Ammon's horn (tissue), 1 donor: ENCODE results near the gene FKBP1B.
"Not testable (repeated sequence)": the region's sequence is repeated elsewhere in the genome, so short reads cannot be mapped to it uniquely, and the experiment has no call there.

Experiments
- DNase-seq: peaks from one replicate; pipeline ENCODE4 v3.0.0-alpha.2; 2016; ENCODE audit warnings: low spot score

The FKBP1B gene

DNA sequence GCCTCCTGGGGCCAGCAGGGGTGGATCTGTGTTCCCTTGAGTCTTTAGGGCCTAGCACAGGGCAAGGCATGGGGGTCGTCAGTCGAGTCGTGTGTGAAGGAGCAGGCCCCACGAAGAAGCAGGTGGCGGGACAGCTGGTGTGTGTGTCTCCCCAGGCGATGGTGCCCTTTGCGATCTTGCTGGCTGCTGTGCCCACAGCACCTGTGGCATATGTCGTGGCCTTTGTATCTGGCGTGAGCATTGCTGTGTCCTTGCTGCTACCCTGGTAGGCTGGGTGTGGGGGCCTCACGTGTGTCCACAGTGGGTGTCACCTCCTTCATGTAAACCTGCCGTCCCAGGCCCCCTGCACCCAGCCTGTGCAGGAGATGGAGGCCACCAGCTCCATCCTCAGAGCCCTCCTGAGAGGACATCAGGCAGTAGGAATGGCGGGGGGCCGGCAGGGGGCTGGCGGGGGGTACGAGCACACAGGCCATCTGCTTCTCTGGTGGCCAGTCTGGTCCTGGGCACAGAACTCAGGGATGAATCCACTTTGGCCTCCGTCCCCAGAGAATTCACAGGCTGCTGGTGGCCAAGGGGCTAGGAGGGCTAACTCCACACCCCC is 26.5 kb upstream of the FKBP1B start:
- DNase-seq = no peak

DNA sequence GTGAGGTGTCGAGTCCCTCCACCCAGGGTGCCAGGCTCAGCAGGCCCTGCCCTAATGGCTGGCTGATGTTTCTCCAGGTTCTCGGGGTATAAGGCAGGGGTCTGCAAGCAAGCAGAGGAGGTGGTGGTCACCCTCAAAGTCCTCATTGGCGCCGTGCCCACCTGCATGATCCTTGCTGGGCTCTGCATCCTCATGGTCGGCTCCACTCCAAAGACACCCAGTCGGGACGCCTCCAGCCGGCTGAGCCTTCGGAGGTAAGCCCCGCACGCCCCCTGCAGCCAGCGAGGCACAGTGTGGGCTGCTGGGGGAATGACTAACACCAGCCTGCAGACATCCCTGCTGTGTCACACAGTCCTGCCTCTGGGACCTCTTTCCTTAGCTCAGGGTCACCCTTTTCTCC is 25.5 kb upstream of the FKBP1B start:
- DNase-seq = no peak

DNA sequence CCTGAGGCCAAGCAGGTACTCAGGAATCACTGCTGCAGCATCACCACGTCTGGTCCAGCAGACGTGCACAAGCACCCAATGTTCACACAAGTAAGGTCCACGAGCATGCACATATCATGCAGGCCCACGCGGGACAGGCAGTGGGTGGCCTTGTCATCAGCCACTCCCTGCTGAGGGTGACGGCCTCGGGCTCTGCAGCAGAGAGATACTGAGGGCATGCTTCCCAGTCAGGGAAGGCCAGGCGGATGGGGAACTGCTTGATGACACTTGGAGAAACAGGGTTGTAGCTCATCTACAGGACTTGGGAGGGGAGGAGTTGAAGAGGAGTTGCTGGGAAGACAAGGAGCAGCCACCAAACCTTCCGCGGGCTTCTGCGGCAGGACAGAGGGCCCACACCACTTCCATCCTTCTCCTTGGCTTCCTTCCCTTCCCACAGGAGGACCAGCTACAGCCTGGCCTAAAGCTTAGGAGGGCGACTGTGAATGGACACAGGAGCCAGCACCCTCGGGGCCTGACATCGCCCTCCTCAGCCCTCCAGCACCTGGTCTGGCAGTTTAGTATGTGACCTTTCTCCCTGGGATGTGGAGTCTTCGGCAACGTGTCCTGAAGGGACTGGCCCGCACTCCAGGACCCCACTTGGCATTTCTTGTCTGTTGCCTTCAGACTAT is 24.4 kb upstream of the FKBP1B start:
- DNase-seq = no peak

DNA sequence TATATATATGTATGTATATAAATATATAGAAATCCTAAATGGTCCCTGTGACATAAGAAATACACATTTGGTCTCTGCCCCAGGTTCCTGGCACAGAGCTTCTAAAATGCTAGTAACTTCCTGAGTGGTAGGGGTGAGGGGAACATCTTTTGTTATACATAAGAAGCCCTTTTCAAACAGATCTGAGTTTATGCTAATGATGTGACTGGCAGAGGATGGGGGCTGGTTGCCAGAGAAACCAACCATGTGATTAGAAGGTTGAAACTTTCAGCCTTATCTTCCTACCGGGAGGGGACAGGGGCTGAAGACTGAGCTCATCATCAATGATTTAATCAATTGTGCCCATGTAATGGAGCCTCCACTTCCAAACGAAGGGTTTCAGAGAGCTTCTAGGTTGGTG is 23.3 kb upstream of the FKBP1B start:
- no peak for DNase-seq

DNA sequence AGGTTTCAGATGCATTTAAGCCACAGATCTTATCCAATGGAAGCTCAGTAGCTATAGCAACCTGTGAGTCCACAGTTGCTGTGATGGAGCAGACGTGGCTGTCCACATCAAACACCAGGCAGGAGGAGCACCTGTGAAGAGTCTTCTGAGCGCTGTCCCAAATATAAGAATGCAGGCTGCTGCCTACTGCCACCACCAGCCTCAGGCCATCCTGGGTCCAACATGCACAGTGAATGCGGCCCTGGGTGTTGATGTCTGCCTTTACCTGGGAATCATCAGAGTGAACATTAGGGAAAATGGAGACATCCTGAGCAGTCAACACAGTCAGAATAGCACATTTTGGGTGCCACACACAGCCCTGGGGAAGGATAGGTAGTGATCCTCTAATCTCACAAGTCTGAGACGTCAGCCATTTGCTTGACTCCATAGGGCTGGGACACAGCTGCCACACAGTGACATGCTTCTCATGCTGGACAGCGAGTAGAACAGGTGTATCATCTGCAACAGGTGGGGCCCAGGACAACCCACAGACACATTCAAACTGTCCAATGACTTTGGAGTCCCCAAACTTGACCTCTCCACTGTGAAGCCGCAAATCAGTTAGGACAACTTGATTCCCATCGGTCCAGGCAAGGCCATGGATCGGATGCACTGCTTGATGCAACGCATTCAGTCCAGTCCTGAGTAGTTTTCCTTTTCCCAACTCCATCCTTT is 10.6 kb upstream of the FKBP1B start:
- no peak for DNase-seq

DNA sequence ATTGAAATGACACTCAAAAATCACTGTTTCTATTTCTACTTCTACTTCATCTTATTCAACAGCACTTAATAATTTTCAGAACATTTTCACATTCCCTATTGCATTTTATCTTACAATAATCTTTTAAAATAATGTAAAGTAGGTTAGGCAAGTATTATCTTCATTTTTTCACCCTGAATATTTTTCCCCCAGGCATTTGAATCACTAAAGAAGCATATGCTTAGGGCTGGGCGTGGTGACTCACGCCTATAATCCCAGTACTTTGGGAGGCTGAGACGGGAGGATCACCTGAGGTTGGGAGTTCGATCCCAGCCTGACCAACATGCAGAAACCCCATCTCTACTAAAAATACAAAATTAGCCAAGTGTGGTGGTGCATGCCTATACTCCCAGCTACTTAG is 9.0 kb upstream of the FKBP1B start:
- no peak for DNase-seq

DNA sequence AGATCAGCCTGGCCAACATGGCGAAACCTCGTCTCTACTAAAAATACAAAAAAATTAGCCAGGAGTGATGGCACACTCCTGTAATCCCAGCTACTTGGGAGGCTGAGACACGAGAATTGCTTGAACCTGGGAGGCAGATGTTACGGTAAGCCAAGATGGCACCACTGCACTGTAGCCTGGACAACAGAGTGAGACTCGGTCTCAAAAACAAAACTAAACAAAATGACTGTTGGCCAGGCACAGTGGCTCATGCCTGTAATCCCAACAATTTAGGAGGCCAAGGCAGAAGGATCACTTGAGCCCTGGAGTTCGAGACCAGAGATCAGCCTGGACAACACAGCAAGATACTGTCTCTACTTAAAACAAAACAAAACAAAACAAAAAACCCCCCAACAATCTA is 6.4 kb upstream of the FKBP1B start:
- DNase-seq = not testable (repeated sequence)

DNA sequence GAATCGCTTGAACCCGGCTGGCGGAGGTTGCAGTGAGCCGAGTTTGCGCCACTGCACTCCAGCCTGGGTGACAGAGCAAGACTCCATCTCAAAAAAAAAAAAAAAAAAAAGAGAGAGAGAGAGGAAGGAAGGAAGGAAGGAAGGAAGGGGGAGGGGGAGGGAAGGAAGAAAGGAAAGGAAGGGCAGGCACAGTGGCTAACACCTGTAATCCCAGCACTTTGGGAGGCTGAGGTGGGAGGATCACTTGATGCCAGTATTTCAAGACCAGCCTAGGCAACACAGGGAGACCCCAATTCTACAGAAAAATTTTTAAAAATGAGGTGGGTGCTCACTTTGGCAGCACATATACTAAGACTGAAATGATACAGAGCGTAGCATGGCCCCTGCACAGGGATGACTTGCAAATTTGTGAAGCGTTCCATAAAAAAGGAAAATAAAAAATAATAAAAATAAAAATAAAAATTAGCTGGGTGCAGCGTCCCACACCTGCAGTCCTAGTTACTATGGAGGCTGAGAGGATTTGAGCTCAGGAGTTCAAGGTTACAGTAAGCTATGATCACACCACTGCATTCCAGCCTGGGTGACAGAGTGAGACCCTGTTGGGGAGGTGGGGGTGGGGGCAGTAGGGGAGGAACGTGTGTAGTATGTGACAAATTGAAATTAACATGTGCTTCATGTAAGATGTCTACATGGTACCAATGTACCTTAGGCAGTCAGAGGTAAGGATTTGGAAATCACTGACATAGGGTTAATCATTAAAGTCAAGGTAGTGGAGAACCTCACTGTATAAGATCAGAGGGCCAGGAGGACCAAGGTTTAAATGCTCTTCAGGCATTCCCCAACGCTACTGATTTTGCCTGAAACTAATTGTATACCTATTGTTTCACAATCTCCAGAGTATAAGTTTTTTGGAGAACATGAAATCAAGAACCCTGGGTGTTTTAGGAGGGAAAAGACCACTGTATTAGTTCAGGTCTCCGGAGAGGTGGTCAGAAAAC is 3.7 kb upstream of the FKBP1B start:
- no peak for DNase-seq

DNA sequence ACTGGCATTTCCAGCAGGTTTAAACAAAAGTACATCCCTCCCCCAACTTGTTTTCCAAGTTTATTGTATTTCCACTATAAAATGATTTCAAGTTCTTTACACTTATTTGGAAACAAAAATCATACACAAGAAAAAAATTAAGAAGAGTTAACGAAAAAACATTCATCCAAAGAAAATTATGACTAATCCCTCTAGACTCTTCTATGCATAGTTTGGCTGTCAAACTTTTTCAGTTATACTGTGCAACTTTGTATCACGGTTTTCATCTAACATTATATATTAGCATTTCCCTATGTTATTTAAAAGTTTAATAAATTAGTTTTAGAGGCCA is 3.0 kb upstream of the FKBP1B start:
- DNase-seq = no peak

DNA sequence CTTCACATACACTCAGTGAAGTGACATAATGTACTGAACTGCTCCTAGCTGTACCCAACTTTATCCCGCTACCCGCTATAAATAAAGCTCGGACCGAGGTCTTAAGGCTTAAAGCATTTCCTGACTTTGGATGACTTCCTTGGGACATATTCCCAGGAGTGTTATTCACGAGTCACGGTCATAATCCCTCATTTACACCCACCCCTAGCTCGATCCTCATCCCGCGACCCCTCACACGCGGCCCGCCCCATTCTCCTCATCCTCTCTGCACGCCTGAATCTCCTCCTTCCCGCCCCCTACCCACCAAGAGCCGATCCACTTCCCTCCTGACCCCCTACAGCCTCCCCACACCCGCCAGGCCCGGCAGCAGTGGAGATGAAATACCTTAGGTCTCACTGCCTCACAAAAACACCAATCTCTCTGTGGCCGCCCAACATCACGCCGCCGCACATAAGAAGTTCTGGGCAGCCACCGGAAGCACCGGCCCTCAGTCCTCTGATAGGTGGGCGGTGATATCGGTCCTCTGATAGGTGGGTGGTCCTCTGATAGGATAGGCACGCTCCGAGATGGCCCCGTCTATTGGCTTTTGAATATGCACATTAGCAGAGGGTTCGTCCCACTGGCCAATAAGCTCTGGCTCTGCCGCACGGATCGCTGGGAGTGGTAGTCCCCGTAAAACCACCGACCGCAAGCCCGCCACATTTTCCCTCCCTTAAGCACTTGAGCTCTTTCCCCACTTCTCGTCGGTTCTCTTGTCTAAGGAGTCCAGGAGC is 2.4 kb upstream of the FKBP1B start, which contains the start of gene WDCP:
Gene WDCP, minus strand, starts transcription at position 462 of the 773 bp plus-strand sequence. CDS start 7,897 bp downstream, outside the sequence.
- DNase-seq = peak; percentile 100

DNA sequence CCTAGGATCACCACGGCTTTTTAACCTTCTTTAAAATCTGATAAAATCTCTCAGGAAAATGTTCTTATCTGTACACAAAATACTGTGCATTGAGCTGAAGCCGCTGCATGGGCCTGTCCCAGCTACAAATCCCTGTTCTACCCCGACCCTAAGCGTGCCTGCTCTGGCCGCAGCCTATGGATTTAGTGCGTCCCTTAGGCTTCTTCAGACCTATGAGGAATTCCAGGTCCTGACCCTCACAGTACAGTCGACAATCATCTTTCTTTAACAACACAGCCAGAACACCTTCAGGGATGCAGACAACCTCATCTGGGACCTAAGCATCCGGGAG is 1.9 kb upstream of the FKBP1B start:
- DNase-seq = no peak

DNA sequence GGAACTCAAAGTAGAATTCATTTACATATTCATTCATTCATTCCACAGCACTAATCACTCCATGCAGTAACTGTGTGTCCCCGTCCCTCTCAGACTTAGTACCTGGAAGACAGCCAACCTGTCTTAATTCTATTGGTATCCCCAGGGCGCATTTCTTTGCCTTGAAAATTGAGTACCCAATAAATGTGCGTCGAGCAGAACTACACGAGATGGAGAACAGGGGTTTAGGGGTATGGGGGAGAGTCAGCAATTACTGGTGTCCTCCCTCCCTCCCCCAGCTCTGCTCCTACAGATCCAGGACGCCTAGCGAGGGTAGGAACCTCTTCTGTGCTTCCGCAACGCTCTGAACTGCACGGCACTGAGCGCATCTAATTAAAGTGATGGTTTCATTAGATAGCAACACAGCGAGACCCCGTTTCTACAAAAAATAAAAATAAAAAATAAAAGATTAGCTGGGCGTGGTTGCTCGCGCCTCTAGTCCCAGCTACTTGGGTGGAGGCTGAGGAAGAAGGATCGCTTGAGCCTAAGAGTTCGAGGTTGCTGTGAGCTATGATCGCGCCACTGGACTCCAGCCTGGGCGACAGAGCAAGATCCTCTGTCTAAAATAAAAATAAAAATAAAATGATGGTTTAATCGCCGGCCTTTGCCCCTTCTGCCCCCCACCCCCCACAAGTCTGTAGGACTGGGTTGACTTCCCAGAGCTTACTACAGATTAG is 614 bp upstream of the FKBP1B start:
- DNase-seq = no peak

DNA sequence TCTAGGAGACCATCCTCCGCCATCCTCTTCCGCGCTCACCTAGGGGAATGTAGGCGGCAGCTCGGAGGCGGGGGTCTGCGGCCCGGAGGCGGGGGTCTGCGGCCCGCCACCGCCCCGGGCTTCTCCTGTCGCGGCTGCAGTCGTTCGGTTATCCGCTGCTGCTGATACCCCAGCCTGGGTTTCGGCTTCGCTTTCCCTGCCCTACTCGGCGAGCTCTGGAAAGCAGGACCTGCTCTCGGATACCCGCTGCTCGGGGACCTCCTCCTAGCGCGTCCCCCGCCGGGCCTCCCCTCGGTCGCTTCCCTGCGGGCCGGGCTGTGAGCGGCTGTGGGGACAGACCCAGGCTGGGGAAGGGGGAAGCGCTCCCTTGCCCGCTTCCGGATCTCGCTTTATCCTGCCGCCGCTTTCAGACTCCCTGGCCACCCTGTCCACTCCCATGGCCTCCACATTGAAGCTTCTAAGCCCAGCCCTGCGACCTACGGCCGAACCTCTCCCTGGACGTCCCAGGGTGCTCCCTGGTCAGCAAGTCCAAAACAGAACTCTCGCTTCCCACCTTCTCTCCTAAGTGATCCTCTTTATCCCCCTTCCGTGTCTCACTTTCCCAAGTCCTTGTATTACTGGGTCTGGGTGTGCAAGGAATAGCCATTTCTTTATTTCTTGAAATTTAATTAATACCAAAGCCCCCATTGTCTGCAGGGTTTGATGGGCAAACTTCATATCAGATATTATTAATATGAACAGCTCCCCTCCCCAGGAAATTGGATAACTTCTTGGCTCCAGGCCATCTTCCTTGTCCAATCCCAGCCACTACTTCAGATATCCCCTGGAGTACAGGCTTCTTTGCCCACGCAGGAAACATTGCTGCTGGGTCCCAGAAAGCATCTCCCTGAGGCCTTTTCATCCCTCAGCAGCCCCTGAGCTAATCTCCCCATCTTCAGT is 769 bp downstream of the FKBP1B start:
- peak; percentile 25 for DNase-seq

DNA sequence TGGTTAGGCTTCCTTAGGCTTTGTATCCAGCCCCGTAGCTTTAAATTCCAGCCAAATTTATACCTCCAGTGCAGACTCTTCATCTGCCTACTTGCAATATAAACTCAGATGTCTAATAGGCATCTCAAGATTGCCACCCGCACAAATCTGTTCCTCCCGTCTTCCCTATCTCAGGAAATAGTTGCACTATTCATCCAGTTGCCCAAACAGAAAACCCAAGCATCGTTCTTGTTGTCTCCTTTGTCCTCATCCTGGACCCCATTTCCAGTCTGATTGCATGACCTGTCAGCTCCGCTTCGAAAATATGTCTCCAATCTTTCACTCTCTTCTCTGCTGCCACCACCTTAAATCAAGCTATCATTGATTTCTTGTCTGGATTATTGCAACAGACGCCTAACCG is 2.3 kb downstream of the FKBP1B start:
- no peak for DNase-seq

DNA sequence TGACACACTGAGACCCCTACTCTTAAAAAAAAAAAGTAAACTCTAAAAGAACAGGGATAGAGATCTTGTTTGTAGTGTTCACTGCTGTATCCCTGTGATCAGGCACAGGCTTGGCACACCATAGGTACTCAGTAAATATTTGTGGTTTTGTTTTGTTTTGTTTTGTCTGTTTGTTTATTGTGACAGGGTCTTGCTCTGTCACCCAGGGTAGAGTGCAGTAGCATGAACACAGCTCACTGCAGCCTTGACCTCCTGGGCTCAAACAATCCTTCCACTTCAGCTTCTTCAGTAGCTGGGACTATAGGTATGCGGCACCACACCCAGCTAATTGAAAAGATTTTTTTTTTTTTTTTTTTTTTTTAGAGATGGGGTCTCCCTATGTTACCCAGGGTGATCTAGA is 3.4 kb downstream of the FKBP1B start:
- DNase-seq = no peak

DNA sequence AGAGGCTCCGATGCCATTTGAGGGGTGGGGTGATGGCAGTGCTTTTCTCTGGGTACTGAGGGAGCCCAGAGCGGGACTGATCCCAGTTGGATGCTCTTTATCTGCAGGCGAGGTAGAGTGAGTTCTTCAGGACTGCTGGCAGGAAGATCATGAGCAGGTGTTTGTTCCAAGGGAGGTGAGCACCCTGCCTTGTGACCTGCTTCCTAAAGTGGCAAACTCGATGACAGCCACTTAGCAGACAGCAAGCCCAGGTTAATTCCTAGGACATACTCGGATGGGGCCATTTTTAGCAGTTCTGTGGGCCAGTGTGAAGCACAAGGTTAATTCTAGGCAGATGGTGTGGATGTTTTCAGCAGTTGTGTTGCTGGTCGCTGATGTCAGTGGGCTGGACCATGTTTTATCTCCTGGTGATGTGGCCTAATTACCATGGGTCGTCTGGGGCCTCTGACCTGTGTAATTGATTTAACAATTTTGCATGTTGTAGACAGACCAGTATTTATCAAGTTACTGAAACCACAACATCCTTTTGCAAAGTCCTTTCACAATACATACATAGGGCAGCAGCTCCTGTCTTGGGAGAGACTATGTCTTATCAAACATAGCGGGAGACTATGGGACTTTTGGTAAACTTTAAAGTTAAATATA is 4.9 kb downstream of the FKBP1B start:
- no peak for DNase-seq

DNA sequence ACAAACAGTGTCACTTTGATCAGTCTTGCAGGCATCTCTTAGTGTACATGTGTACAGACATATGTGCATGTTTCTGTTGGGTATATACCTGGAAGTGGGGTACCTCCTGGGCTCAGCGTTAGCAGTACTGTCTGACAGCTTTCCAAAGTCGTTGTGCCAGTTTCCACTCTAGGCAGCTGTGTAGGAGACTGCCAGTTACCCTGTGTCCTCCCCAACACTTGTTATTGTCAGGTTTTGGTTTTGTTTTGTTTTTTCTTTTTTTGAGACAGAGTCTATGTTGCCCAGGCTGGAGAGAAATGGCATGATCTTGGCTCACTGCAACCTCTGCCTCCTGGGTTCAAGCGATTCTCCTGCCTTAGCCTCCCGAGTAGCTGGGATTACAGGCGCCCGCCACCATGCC is 6.2 kb downstream of the FKBP1B start:
- no peak for DNase-seq

DNA sequence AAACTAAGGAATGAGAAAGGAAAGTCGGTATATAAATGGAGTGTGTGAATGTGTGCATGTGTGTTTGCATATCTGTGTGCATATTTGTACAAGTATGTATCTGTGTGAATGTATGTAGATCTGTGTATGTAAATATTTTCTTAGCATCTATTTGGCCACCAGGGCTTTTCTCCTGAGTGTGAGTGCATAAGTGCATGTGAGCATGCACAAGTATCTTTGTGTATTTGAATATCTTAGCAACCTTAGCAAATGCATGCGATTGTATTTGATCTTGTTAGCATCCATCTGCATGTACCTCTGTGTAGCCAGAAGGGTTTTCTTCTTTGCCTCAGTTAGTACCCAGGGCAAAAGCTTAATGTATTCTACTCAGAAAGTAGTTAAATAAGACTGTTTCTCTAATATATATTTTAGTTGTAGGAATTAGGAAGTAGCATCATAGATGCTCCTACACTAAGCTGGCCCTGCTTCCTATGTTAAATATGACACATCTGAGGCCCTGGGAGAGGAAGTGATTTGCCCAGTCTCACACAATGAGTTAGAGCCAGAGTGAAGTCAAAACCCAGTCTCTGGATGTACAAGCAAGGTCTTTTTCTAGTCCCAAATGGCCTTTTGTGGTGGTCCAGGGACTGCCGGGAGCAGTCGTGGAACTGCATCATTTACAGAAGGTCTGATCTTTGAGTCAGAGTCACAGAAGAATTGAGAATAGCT is 9.2 kb downstream of the FKBP1B start:
- no peak for DNase-seq

DNA sequence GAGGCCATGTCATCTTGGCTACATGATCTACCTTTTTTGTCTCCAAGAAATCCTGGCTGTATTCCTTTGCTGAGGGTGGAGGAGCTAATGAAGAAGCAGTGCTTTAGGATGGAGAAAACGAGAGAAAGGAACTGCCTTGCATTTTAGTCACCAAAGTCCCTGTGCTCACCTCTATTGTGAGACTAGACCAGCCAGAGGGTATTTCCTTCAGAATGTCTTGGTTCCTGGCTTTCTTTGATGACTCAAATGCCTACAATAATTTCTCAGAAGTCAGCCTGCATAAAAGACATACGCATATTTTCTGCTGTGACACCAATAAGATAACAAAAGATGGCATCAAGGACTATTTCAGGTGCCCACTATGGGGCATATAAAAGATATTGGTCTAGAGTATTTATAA is 15.8 kb downstream of the FKBP1B start:
- no peak for DNase-seq
